Activated CD4-positive, alpha-beta T cell treated with anti-CD3 and anti-CD28 coated beads for 24 hours (primary cell): Measurements from ENCODE around the gene STOML1.

Experiments used
- DNase-seq, 2 donors: peaks; one replicate each; pipeline ENCODE4 v3.0.0-alpha.2; 2020; ENCODE audit warnings: low read depth in 2 of 2

The STOML1 gene, protein sequence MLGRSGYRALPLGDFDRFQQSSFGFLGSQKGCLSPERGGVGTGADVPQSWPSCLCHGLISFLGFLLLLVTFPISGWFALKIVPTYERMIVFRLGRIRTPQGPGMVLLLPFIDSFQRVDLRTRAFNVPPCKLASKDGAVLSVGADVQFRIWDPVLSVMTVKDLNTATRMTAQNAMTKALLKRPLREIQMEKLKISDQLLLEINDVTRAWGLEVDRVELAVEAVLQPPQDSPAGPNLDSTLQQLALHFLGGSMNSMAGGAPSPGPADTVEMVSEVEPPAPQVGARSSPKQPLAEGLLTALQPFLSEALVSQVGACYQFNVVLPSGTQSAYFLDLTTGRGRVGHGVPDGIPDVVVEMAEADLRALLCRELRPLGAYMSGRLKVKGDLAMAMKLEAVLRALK

GRCh38 chr15:73991726-73992593 is at the start of gene STOML1:
TSS of gene STOML1 (minus strand) at chr15:73992295. CDS start at chr15:73992223, 72 bp downstream.
- DNase-seq, result peak; percentile 95 to 96

DNA sequence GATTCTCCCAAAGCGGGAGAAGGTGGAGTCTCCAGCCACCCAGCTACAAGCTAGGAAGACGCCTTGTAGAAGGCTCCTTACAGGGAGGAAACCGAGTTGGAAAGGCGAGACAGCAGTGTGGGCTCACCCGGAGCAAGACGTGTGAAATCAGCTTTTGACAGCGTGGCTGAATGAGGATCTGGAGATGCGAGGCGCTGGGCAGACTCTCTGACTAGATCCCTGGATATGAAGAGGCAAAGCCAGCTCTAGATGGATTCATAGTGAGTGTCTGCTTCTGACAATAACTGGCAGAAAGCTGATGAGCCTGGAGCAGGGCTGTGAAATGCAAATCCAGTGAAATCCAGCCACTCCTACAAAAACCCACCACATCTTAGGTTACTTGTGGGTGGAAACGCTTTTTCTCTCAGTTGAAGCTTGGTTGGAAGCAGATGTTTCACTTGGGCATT is 49.2 kb upstream of the STOML1 start:
- no peak for DNase-seq

DNA sequence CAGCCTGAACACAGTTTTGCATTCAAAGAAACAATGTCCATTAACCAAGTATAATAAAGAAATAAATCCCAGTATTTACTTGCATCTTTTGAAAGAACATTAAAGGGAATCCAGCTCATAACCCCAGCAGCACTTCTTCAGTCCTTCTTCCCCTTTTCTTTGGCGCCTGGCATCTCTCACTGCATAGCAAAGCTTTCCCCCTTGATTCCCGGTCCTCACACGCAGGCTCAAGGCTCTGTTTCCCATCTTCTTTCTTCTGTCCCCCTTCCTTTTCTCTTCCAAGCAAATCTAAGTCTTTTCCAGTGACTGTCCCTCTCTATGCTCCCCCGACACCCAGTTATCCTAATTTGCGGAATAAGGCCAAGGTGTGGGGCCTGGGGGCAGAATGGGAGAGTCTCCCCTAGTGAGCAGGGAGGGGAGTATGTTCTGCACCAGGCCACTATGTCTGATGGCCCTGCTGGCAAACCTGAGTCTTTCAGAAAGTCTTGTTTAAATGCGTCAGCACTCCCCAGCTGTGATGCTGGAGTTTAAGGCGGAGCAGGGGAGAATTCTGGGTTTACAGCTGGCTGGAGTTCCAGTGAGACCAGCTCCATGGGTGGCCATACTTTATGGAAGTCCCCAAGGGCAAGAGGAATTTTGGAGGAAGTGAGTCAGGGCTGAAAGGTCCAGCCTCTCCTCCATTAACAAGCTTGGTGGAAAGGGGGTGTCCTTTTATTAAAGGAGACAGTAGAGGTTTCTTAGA is 48.2 kb upstream of the STOML1 start:
- no peak for DNase-seq

GRCh38 chr15:74039656-74040010 is 47.5 kb upstream of the STOML1 start:
- no peak for DNase-seq

DNA sequence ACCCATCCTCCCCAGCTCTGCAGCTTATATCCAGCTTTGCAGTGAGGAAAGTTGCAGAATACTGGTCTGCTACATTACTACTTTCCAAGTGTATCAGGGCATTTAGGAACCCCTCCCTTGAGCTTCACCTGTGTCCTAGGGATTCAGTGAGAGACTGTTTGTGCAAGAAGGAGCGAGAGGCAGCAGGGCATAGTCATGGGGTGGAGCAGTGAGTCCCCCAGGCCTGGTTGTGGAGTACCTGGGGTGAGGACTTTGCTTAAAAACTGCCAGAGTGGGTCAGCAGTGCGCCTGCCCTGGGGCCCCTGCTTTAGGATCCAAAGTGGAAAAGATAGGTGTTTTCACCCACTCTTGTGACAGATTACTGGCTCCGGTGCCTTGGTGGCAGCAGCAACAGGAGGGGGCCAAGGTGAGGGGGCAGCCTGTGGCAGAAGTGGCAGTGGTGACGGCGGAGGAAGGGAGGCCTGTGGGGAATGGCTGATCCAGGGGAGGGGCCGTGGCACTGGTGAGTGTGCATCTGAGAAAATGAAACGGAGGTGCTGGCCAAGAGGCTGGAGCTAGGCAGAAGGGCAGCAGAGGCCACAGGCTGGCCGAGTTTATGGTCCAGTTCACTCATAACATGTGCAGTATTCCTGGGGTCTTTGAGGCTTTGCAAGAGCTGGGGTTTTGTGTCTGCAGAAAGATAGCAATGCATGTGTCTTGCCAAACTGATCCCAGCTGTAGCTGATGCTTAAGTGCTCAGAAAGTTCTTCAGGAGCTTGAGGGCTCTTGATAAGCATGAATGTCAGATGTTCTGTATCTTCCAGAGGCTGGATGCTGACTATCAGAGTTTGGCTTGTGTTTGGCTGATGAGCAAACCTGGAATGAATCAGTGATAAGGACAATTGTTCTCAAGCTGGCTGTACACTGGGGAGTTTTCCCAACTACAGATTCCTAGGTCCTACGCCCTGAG is 46.9 kb upstream of the STOML1 start:
- no peak for DNase-seq

DNA sequence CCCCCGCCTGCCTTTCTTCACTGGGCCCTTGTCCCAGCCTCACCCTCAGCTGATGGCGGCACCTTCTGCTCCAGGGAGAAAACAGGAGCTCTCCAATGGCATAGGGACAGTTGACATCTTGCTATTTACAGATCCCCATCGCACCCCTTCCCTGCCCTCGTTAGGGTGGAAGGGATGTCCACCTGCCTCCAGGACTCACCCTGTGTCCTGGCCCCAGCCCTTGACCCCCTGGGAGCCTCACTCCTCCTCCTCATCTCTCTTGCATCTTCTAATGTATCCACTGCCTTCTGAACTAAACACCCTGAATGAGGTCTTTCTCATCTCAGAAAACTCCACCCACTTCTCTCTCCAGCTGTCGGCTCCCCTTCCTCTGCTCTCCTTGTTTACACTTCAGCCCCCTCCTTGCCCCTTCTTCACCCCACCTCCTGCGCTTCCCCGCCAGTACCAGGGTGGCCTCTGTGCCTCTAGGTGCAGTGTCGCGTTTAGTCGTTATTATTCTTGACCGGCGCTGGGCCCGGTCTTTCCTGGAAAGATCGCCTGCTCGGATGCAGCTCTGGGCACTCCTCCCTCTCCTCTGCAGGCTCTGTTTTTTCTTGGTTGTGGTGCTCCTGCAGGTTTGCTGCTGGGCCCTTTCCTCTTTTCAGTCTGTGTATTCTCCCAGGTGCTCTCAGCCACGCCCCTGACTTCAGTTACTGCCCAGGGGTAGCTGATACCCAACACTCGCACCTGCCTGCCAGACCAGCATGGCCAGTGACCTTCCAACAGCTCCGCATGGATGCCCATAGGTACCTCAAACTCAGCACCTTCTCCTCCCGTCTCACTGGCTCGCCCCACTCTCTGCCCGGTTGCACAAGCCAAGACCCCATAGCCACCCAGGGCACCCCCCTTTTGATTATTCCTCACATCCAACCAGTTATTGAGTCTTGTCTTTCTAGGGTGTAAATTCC is 45.3 kb upstream of the STOML1 start:
- no peak for DNase-seq

DNA sequence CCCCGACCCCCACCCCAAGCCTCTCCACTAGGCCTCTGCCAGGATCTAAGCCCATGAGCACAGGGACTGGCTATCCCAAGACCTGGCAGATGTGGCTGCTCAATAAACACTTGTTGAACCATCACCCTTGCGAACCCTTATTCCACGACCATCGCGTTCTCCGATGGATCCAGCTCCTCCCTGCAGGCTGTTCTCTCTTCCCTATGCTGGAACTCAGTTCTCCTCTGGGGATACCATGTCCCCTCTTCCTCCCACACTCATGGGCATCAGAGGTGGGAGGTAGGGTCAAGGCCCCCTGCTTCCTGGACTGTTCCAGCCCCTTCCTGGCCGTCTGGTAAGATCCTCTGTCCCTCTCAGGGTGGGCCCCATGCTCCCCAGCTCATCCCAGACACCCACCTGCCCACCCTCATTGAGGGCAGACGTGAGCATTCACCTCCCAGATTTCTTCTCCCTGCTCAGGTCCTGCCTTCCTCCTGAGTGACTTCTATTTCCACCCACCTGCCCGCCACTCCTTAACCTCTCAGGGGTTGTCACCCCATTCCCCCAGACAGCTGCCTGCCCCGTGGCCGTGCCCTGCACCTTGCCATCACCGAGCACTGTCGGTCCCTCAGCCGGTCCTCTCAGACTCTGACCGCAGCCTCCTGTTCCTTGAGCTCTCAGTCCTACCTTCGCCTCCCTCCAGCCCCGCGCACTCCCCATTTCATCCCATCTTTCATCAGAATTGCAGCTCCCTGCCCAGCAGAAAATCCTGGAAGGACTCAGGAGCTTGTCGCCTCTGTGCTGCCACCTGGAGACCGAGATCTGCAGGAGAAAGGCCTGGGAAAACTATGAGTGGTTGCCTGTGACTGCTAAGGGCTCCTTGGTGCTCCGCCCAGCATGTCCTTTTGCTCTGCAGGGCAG is 44.4 kb upstream of the STOML1 start:
- DNase-seq, result no peak

GRCh38 chr15:74035121-74036017 is 43.3 kb upstream of the STOML1 start:
- DNase-seq, result no peak

GRCh38 chr15:74034206-74034755 is 42.2 kb upstream of the STOML1 start:
- no peak for DNase-seq

GRCh38 chr15:74032606-74033561 is 40.8 kb upstream of the STOML1 start:
- no peak for DNase-seq

DNA sequence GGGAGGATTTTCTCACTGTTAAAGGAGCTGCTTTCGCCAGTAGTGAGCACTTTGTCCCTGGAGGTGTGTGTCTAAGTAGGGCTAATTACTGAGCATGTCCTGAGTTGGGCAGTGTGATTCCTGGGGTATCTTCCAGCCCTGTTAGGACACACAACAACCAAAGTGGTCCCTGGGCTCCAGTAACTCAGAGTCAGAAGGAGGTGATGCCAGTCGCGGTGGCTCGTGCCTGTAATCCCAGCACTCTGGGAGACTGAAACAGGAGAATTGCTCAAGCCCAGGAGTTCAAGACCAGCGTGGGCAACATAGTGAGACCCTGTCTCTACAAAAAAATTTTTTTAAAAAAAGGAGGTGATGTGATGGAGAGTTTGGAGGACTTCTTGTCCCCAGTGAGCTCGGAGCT is 40.0 kb upstream of the STOML1 start:
- no peak for DNase-seq

GRCh38 chr15:74028646-74029045 is 36.6 kb upstream of the STOML1 start:
- no peak for DNase-seq

DNA sequence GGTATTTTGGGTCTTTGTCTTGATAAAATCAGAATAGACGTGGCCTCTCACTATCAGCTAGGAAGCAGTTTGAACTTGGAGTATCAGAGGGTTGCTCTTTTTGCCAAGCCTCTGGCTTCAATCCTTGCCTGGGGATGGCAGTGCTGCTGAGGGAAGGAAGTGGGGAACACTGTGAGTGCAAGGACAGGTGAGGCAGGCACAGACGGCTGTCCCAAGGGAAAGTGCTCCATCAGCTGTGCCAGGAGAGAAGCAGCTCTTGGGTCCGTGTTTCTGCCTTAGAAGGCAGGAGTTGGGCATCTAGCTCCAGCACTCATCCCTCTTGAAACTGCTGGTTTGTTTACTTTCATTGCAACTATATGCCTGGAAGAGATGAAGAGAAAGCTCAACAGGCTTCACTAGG is 35.6 kb upstream of the STOML1 start:
- no peak for DNase-seq

GRCh38 chr15:74025436-74025835 is 33.3 kb upstream of the STOML1 start:
- no peak for DNase-seq

DNA sequence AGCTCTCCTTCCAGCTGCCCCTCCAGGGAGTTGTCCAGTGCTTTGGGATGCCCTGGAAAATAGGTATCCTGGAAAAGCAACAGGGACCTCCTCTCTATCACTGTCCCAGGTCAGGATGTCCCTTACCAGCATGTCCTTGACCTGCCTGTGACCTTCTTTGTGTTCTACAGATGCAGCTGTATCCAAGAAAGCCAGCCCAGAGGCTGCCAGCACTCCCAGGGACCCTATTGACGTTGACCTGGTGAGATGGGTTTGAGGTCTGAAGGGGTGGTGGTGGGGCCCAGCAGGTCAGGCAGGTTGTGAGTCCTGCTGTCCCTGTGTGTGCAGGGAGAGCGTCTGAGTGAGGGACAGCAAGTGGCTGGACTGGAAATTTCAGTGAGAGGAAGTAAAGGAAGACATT is 32.6 kb upstream of the STOML1 start:
- no peak for DNase-seq

DNA sequence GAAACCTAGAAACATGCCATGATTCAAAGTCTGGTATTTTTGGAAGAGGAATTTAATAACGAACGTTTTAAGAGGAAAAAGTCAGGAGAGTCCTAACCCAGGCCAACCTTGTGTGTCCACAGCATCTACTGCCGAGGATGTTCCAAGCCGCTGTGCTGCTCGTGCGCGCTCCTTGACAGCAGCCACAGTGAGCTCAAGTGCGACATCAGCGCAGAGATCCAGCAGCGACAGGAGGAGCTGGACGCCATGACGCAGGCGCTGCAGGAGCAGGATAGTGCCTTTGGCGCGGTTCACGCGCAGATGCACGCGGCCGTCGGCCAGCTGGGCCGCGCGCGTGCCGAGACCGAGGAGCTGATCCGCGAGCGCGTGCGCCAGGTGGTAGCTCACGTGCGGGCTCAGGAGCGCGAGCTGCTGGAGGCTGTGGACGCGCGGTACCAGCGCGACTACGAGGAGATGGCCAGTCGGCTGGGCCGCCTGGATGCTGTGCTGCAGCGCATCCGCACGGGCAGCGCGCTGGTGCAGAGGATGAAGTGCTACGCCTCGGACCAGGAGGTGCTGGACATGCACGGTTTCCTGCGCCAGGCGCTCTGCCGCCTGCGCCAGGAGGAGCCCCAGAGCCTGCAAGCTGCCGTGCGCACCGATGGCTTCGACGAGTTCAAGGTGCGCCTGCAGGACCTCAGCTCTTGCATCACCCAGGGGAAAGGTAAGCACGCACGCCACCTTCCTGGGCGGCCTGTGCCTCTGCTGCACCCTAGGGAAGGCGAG is 30.8 kb upstream of the STOML1 start:
- no peak for DNase-seq
